ENCODE measurements around the gene CFAP47.

DNA sequence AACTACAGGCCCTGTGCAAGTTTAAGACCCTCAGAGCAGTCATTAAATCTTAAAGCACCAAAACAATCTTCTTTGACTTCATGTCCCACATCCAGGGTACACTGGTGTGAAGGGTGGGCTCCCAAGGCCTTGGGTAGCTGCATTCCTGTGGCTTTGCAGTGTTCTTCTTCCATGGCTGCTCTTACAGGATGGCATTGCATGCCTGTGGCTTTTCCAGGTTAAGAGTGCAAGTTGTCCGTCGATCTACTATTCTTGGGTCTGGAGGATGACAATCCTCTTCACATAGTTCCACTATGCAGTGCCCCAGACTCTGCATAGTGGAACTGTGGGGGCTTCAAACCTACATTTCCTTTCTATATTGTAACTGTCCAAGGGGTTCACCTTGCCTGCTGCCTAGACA lies 494.5 kb downstream of the CFAP47 start:
- TF ChIP-seq CTCF (IDR thresholded peaks at IDR 0.05; ENCODE audit: low read depth, low read length): no peak
- TF ChIP-seq, protein P1, sequence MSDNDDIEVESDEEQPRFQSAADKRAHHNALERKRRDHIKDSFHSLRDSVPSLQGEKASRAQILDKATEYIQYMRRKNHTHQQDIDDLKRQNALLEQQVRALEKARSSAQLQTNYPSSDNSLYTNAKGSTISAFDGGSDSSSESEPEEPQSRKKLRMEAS (IDR thresholded peaks at IDR 0.05; ENCODE audit: low read depth, low read length): no peak
- no peak for TF ChIP-seq POLR2A (IDR thresholded peaks at IDR 0.05; ENCODE audit: extremely low read depth, insufficient read length)
- no peak for TF ChIP-seq MYC (IDR thresholded peaks at IDR 0.05; ENCODE audit: low read depth, low read length)

Measured in NB4 (cell line).